ENCODE data around the gene WDR1.

Gene WDR1

GRCh38 chr4:10116569-10117358 is at the start of gene WDR1:
Gene WDR1, minus strand, starts transcription at chr4:10116799. Its CDS starts 133 bp downstream, at chr4:10116666.
- peak; percentile 87 to 90 for DNase-seq (ENCODE audit: low read depth in 2 of 2)

GRCh38 chr4:10164877-10165283 is 48.3 kb upstream of the WDR1 start:
- DNase-seq (ENCODE audit: low read depth in 2 of 2), result no peak

GRCh38 chr4:10163296-10163695 is 46.7 kb upstream of the WDR1 start:
- no peak for DNase-seq (ENCODE audit: low read depth in 2 of 2)

GRCh38 chr4:10162341-10163000 is 45.9 kb upstream of the WDR1 start:
- DNase-seq (ENCODE audit: low read depth in 2 of 2), result no peak

GRCh38 chr4:10161840-10162239 is 45.2 kb upstream of the WDR1 start:
- DNase-seq (ENCODE audit: low read depth in 2 of 2), result no peak

- no peak for DNase-seq (ENCODE audit: low read depth in 2 of 2)
Measured at GRCh38 chr4:10161146-10161545, 44.5 kb upstream of the WDR1 start.

GRCh38 chr4:10160281-10160856 is 43.8 kb upstream of the WDR1 start:
- no peak for DNase-seq (ENCODE audit: low read depth in 2 of 2)

- no peak for DNase-seq (ENCODE audit: low read depth in 2 of 2)
Measured at GRCh38 chr4:10159671-10160070, 43.1 kb upstream of the WDR1 start.

- DNase-seq (ENCODE audit: low read depth in 2 of 2), result no peak
Measured at GRCh38 chr4:10158333-10158942, 41.8 kb upstream of the WDR1 start.

- no peak for DNase-seq (ENCODE audit: low read depth in 2 of 2)
Measured at GRCh38 chr4:10157478-10158332, 41.1 kb upstream of the WDR1 start.

- no peak for DNase-seq (ENCODE audit: low read depth in 2 of 2)
Measured at GRCh38 chr4:10154241-10154640, 37.6 kb upstream of the WDR1 start.

- no peak for DNase-seq (ENCODE audit: low read depth in 2 of 2)
Measured at GRCh38 chr4:10153161-10153560, 36.6 kb upstream of the WDR1 start.

- DNase-seq (ENCODE audit: low read depth in 2 of 2), result no peak
Measured at GRCh38 chr4:10151182-10151581, 34.6 kb upstream of the WDR1 start.

GRCh38 chr4:10144966-10145365 is 28.4 kb upstream of the WDR1 start:
- no peak for DNase-seq (ENCODE audit: low read depth in 2 of 2)

- DNase-seq (ENCODE audit: low read depth in 2 of 2), result no peak
Measured at GRCh38 chr4:10144479-10144878, 27.9 kb upstream of the WDR1 start.

GRCh38 chr4:10143171-10143570 is 26.6 kb upstream of the WDR1 start:
- no peak for DNase-seq (ENCODE audit: low read depth in 2 of 2)

GRCh38 chr4:10140866-10141759 is 24.5 kb upstream of the WDR1 start:
- no peak for DNase-seq (ENCODE audit: low read depth in 2 of 2)

GRCh38 chr4:10139518-10139917 is 22.9 kb upstream of the WDR1 start:
- DNase-seq (ENCODE audit: low read depth in 2 of 2), result no peak

- no peak for DNase-seq (ENCODE audit: low read depth in 2 of 2)
Measured at GRCh38 chr4:10135260-10135659, 18.7 kb upstream of the WDR1 start.

- no peak for DNase-seq (ENCODE audit: low read depth in 2 of 2)
Measured at GRCh38 chr4:10134141-10134540, 17.5 kb upstream of the WDR1 start.

GRCh38 chr4:10131202-10131601 is 14.6 kb upstream of the WDR1 start:
- no peak for DNase-seq (ENCODE audit: low read depth in 2 of 2)
